Measurements from ENCODE around the gene GRPEL1.

The GRPEL1 gene

DNA sequence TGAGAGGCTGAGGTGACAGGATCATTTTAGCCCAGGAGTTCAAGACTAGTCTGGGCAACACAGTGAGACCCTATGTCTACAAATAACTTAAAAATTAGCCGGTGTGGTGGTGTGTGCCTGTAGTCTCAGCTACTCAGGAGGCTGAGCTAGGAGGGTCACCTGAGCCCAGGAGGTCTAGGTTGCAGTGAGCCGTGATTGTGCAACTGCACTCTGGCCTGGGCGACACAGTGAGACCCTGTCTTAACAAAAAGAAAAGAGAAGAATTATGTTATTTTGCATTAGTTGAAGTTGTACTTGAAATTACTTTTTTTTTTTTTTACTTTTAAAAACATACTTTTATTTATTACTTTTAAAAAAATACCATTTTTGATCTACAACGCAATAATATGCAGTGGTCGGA is 46.5 kb downstream of the GRPEL1 start:
- no peak for DNase-seq

DNA sequence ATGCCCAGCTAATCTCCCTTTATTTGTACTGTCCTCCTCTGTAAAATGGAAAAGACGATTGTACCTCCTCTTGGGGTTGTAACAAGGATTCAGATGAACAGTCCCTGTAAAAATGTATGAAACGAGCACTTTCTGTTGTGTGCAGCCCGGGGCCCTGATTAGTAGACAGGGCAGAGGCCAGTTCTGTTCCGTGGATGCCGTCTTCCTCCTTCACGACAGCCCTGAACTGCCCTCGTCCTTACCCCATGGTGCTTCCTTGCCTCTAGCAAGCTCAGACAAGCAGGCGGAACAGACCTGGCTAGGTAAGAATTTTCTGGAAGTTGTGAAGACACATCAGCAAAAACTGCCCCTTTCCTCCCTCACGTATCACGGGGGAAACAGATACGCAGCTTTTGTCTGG is 47.0 kb downstream of the GRPEL1 start:
- DNase-seq, result no peak

- no peak for DNase-seq
Observed at GRCh38 chr4:7020290-7020689, 47.6 kb downstream of the GRPEL1 start.

DNA sequence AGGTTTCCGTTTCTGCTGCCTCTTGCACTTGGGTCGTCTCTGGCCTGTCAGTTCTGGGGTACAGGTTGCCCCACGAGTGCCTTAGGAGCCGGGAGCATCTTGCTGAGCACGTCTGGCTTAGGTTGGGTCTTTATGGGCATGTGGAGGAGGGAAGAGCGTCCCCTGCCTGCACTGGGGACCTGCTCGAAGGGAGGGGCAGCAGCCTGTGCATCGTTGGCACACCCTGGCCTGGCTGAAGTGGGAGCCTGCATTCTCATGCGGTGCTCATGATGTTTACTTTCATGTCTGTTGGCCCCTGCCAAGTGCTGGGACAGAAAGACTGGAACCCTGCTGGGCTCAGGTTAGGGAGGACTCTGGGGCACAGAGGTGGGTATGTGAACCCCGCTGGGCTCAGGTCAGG is 48.5 kb downstream of the GRPEL1 start:
- no peak for DNase-seq

DNA sequence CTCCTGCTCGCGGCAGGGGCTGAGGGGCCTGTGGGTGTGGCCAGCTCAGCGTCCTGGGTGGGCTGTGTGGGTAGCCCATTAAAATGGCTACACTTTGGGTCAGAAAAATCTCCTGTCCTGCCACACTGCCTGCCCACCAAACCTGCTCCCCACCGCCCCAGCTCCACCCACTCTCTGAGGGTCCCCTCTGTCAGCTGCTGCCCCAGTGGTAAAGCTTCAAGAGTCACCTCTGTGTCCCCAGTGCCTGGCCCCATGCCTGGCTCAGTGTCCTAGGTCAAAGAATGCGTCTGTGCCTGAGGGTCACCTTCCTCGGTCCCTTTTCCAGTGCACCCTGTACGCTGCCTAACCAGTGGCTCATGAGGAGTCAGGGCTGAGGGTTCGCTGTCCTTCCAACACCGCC is 49.6 kb downstream of the GRPEL1 start:
- DNase-seq, result no peak

GRCh38 chr4:7017446-7018048 is 50.3 kb downstream of the GRPEL1 start:
- DNase-seq, result no peak

- no peak for DNase-seq
Observed at GRCh38 chr4:7016512-7016911, 51.4 kb downstream of the GRPEL1 start.

- no peak for DNase-seq
Observed at GRCh38 chr4:7016086-7016485, 51.8 kb downstream of the GRPEL1 start.

- DNase-seq, result no peak
Observed at GRCh38 chr4:7015383-7016035, 52.4 kb downstream of the GRPEL1 start.

GRCh38 chr4:7014815-7015214 is 53.0 kb downstream of the GRPEL1 start:
- DNase-seq, result no peak

DNA sequence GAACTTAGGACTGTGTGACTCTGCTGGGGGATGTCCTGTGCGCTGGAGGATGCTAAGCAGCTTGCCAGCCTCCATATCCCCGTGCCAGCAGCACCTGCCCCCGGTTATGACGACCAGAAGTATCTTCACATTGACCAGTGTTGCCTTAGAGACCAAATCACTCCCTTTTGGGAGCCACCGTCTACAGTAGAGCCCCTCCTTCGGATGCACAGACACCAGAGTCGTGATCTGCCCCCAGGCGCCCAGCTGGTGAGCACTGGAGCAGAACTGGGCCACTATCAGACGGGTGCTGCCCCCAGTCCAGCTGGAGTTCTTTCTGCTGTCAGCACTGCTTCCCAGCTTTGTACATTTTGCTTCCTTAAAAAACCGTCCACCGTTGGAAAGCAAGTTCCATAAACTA is 54.7 kb downstream of the GRPEL1 start:
- DNase-seq, result no peak

DNA sequence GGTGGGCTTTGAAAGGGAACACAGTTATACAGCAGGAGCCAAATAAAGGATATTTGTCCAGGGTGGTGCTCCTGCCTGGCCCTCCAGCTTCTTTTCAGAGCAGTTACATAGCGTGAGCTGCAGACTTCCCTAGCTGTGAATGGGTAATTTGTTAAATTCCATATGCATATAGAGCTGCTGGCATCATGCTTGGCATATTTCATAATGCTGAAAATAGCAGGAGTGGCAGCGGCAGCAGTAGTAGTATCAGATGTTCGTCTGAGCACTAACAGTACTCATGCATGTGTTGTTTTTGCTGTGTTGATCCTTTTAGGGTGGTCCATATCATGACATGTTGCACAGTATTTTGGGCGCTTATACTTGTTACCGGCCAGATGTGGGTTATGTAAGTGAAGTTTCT is 58.3 kb downstream of the GRPEL1 start:
- no peak for DNase-seq

Measured in Kasumi-1 (cell line).